Neural cell (in vitro differentiated cells): ENCODE measurements around the gene CIT.

ENCODE experiments used
- CTCF ChIP-seq: fragments of 450-650 bp; IDR thresholded peaks from 2 replicates; pipeline ENCODE4 v1.5.1; 2014; ENCODE audit warnings: antibody characterized with exemption, mild to moderate bottlenecking, moderate library complexity; ENCODE audit not compliant: poor library complexity, severe bottlenecking
- EZH2 ChIP-seq: fragments of 200-600, 300-800 bp; shearing (Covaris generic), sonication (generic); IDR thresholded peaks from 2 replicates; pipeline ENCODE4 v1.6.1; 2014; ENCODE audit warnings: antibody characterized with exemption, low read length, borderline replicate concordance, mild to moderate bottlenecking; ENCODE audit not compliant: insufficient read depth, poor library complexity, severe bottlenecking
- MXI1 ChIP-seq: fragments of 450-650 bp; conservative IDR thresholded peaks from 2 replicates; pipeline ENCODE4 v1.6.1; 2014; ENCODE audit warnings: antibody characterized with exemption, mild to moderate bottlenecking; ENCODE audit not compliant: poor library complexity, severe bottlenecking
- TF ChIP-seq, protein P1 (sequence below): IDR thresholded peaks from 2 replicates; pipeline ENCODE4 v1.6.1; 2012; ENCODE audit warnings: borderline replicate concordance

DNA sequence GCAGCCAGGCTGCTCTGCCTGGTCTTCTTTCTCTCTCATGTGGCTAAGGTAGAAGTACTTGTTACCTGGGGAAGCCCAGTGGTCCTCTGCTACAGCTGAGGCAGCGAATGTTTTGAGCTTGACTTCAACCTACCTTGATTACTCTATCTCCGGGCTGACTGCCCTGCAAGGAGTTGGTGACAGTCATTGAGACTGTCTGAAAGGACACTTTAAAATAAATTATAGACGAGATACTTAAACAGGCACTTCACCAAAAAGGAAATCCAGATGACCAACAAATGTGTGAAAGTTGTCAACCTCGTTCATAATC, 474 bp upstream of the CIT start:
- TF ChIP-seq EZH2 (no peak), CTCF (no peak), MXI1 (no peak)
- TF ChIP-seq, protein P1, sequence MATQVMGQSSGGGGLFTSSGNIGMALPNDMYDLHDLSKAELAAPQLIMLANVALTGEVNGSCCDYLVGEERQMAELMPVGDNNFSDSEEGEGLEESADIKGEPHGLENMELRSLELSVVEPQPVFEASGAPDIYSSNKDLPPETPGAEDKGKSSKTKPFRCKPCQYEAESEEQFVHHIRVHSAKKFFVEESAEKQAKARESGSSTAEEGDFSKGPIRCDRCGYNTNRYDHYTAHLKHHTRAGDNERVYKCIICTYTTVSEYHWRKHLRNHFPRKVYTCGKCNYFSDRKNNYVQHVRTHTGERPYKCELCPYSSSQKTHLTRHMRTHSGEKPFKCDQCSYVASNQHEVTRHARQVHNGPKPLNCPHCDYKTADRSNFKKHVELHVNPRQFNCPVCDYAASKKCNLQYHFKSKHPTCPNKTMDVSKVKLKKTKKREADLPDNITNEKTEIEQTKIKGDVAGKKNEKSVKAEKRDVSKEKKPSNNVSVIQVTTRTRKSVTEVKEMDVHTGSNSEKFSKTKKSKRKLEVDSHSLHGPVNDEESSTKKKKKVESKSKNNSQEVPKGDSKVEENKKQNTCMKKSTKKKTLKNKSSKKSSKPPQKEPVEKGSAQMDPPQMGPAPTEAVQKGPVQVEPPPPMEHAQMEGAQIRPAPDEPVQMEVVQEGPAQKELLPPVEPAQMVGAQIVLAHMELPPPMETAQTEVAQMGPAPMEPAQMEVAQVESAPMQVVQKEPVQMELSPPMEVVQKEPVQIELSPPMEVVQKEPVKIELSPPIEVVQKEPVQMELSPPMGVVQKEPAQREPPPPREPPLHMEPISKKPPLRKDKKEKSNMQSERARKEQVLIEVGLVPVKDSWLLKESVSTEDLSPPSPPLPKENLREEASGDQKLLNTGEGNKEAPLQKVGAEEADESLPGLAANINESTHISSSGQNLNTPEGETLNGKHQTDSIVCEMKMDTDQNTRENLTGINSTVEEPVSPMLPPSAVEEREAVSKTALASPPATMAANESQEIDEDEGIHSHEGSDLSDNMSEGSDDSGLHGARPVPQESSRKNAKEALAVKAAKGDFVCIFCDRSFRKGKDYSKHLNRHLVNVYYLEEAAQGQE = no peak
